H1 (cell line): ENCODE measurements around the gene ARHGAP22. TPM values are rescaled to one million over a fixed set of nuclear protein-coding genes. Genes with fewer than 3 reads are reported as not detected.
A peak's percentile ranks its signal among the peaks of the same experiment; 100 is the strongest.

Experiments
- CTCF ChIA-PET: fragments of 300-600 bp; sonication (Branson Sonifier 250); formaldehyde crosslinking; loops from one replicate; lab custom pipeline; 2021; ENCODE audit not compliant: partially characterized antibody; lab: Charles Lee
- POLR2A ChIA-PET: fragments of 300-600 bp; sonication (Branson Sonifier 250); formaldehyde crosslinking; loops from one replicate; lab custom pipeline; 2021; ENCODE audit warnings: inconsistent platforms; ENCODE audit not compliant: partially characterized antibody; lab: Charles Lee
- DNase-seq, 2 experiments: peaks; one replicate each; pipeline versions ENCODE4 v3.0.0 to v3.0.0-alpha.2; 2010 to 2022; ENCODE audit warnings: low spot score in 2 of 2, low read depth in 1 of 2, mixed read lengths in 1 of 2
- FAIRE-seq: peaks from 2 replicates; lab custom pipeline; 2011; peaks lifted over from hg19 to GRCh38; lab: Jason Lieb, UNC
- H2AFZ ChIP-seq: 2 replicates; pipeline ENCODE4 v1.8.1; 2012; ENCODE audit warnings: low read length, inconsistent platforms
- H2AK5ac ChIP-seq: 2 replicates; pipeline ENCODE4 v1.6.1; 2013; ENCODE audit warnings: low read depth, low read length
- H2BK120ac ChIP-seq: replicated peaks from 2 replicates; pipeline ENCODE3; 2013; ENCODE audit warnings: low read depth, low read length, inconsistent platforms
- H2BK12ac ChIP-seq: 2 replicates; pipeline ENCODE4 v1.6.1; 2013; ENCODE audit warnings: low read depth, low read length
- H2BK15ac ChIP-seq: 2 replicates; pipeline ENCODE4 v1.6.1; 2013; ENCODE audit warnings: low read length
- H2BK20ac ChIP-seq: 2 replicates; pipeline ENCODE4 v1.6.1; 2013; ENCODE audit warnings: low read length
- H2BK5ac ChIP-seq: 2 replicates; pipeline ENCODE4 v1.6.1; 2013; ENCODE audit warnings: low read depth, low read length
- H3K14ac ChIP-seq: 2 replicates; pipeline ENCODE4 v1.6.1; 2013; ENCODE audit warnings: inconsistent platforms; ENCODE audit not compliant: insufficient read length
- H3K18ac ChIP-seq: 2 replicates; pipeline ENCODE4 v1.6.1; 2013; ENCODE audit warnings: low read length; ENCODE audit errors: extremely low read depth
- H3K23ac ChIP-seq: 2 replicates; pipeline ENCODE4 v1.6.1; 2013; ENCODE audit warnings: inconsistent platforms; ENCODE audit not compliant: insufficient read length
- H3K23me2 ChIP-seq: 2 replicates; pipeline ENCODE4 v1.6.1; 2013; ENCODE audit warnings: low read depth, low read length
- H3K27ac ChIP-seq: 2 replicates; pipeline ENCODE4 v1.6.1; 2011; ENCODE audit warnings: low read depth, low read length, inconsistent platforms
- H3K27me3 ChIP-seq, 4 experiments: replicated peaks in 1 of 4; 1 replicate in 1 of 4; 2 replicates in 3 of 4; pipeline versions ENCODE4 v1.6.1 to v1.8.1; 2011 to 2013; ENCODE audit warnings: low read length in 3 of 4, mild to moderate bottlenecking in 3 of 4, inconsistent platforms in 2 of 4, mixed read lengths in 2 of 4, moderate library complexity in 1 of 4; ENCODE audit not compliant: control insufficient read depth in 3 of 4, insufficient read depth in 3 of 4; ENCODE audit errors: extremely low read depth in 1 of 4
- H3K36me3 ChIP-seq, 4 experiments: 2 replicates each; pipeline versions ENCODE4 v1.6.1 to v1.8.1; 2011 to 2013; ENCODE audit warnings: mild to moderate bottlenecking in 4 of 4, low read length in 3 of 4, moderate library complexity in 2 of 4, control low read depth in 1 of 4, inconsistent platforms in 1 of 4; ENCODE audit not compliant: insufficient read depth in 4 of 4, control insufficient read depth in 2 of 4
- H3K4ac ChIP-seq: replicated peaks from 2 replicates; pipeline ENCODE3; 2013; ENCODE audit warnings: low read length, low read depth, mixed read lengths, inconsistent platforms; ENCODE audit not compliant: insufficient read length
- H3K4me1 ChIP-seq, 4 experiments: replicated peaks in 1 of 4; 1 replicate in 1 of 4; 2 replicates in 3 of 4; pipeline versions ENCODE4 v1.6.1 to v1.8.1; 2011 to 2013; ENCODE audit warnings: low read length in 3 of 4, inconsistent platforms in 2 of 4, mixed read lengths in 1 of 4; ENCODE audit not compliant: insufficient read depth in 4 of 4, control insufficient read depth in 3 of 4
- H3K4me2 ChIP-seq, 2 experiments: 2 replicates each; pipeline versions ENCODE4 v1.6.1 to v1.8.1; 2011 to 2013; ENCODE audit warnings: low read depth in 2 of 2, low read length in 2 of 2, control low read depth in 1 of 2, inconsistent platforms in 1 of 2, mild to moderate bottlenecking in 1 of 2; ENCODE audit not compliant: insufficient read depth in 1 of 2
- H3K4me3 ChIP-seq, 4 experiments: fragments of 200-600, 300-600 bp in 1 of 4; sonication (generic), shearing (Covaris generic), sonication (Bioruptor Twin) in 1 of 4; 2 replicates each; pipeline versions ENCODE4 v1.5.1 to v1.8.1; 2011 to 2016; ENCODE audit warnings: low read length in 4 of 4, low read depth in 3 of 4, control low read depth in 2 of 4, inconsistent platforms in 2 of 4, mild to moderate bottlenecking in 2 of 4, mixed read lengths in 1 of 4, moderate library complexity in 1 of 4; ENCODE audit not compliant: insufficient read depth in 2 of 4; ENCODE audit errors: extremely low read depth in 1 of 4
- H3K56ac ChIP-seq: replicated peaks from 2 replicates; pipeline ENCODE3; 2013; ENCODE audit warnings: low read depth, mild to moderate bottlenecking, mixed read lengths, low read length, inconsistent platforms; ENCODE audit not compliant: insufficient read length
- H3K79me1 ChIP-seq: 2 replicates; pipeline ENCODE4 v1.6.1; 2013; ENCODE audit warnings: low read depth, low read length, control low read depth
- H3K79me2 ChIP-seq, 2 experiments: 2 replicates each; pipeline versions ENCODE4 v1.6.1 to v1.8.1; 2012 to 2013; ENCODE audit warnings: low read length in 2 of 2, mild to moderate bottlenecking in 2 of 2, inconsistent platforms in 1 of 2; ENCODE audit not compliant: insufficient read depth in 2 of 2, control insufficient read depth in 1 of 2
- H3K9ac ChIP-seq, 4 experiments: replicated peaks in 1 of 4; 1 replicate in 1 of 4; 2 replicates in 3 of 4; pipeline versions ENCODE4 v1.6.1 to v1.8.1; 2011 to 2013; ENCODE audit warnings: low read depth in 3 of 4, low read length in 3 of 4, control low read depth in 2 of 4, mild to moderate bottlenecking in 2 of 4, moderate library complexity in 2 of 4, inconsistent platforms in 1 of 4; ENCODE audit errors: extremely low read depth in 1 of 4
- H3K9me3 ChIP-seq, 2 experiments: 2 replicates each; pipeline versions ENCODE4 v1.6.1 to v1.8.1; 2012 to 2013; ENCODE audit warnings: mild to moderate bottlenecking in 2 of 2, moderate library complexity in 2 of 2, control low read depth in 1 of 2, inconsistent platforms in 1 of 2, low read depth in 1 of 2, low read length in 1 of 2, mixed read lengths in 1 of 2; ENCODE audit not compliant: insufficient read depth in 2 of 2
- H4K20me1 ChIP-seq, 2 experiments: replicated peaks in 1 of 2; 2 replicates each; pipeline versions ENCODE3 to v1.8.1; 2011 to 2013; ENCODE audit warnings: inconsistent platforms in 2 of 2, low read length in 2 of 2, mild to moderate bottlenecking in 1 of 2; ENCODE audit not compliant: insufficient read depth in 2 of 2, control insufficient read depth in 1 of 2
- H4K5ac ChIP-seq: 2 replicates; pipeline ENCODE4 v1.6.1; 2013; ENCODE audit warnings: low read length, low read depth, mixed read lengths, inconsistent platforms; ENCODE audit not compliant: insufficient read length
- H4K8ac ChIP-seq: 2 replicates; pipeline ENCODE4 v1.8.0; 2013; ENCODE audit warnings: mild to moderate bottlenecking, moderate library complexity, low read length, inconsistent platforms; ENCODE audit not compliant: insufficient read depth; ENCODE audit errors: extremely low read depth
- H4K91ac ChIP-seq: replicated peaks from 2 replicates; pipeline ENCODE3; 2013; ENCODE audit warnings: low read length, mixed read lengths, inconsistent platforms; ENCODE audit not compliant: insufficient read length
- GABPA ChIP-seq: IDR thresholded peaks from 2 replicates; pipeline ENCODE4 v1.6.1; 2011; ENCODE audit warnings: mild to moderate bottlenecking, low read length, moderate library complexity, borderline replicate concordance; ENCODE audit not compliant: insufficient read depth
- POLR2AphosphoS5 ChIP-seq: IDR thresholded peaks from 2 replicates; pipeline ENCODE4 v1.6.1; 2011; ENCODE audit warnings: low read depth, low read length
- RXRA ChIP-seq: IDR thresholded peaks from 2 replicates; pipeline ENCODE4 v1.6.1; 2011; ENCODE audit warnings: low read depth, mild to moderate bottlenecking, low read length, moderate library complexity; ENCODE audit not compliant: insufficient read depth
- TEAD4 ChIP-seq: IDR thresholded peaks from 2 replicates; pipeline ENCODE4 v1.6.1; 2012; ENCODE audit warnings: low read depth, low read length, inconsistent platforms, mixed read lengths
- YY1 ChIP-seq: IDR thresholded peaks from 2 replicates; pipeline ENCODE4 v1.6.1; 2011; ENCODE audit warnings: low read depth, mild to moderate bottlenecking, low read length
- WGBS, 2 experiments: shearing (Covaris generic) in 1 of 2; methylation state at CpG; one replicate each; pipeline versions ENCODE4 v1.1.6 to v1.1.7; 2013 to 2015; ENCODE audit warnings: low lambda C conversion rate in 2 of 2, mixed read lengths in 2 of 2, inconsistent platforms in 1 of 2, low coverage in 1 of 2, missing lambda C conversion rate in 1 of 2; ENCODE audit not compliant: insufficient replicate concordance in 2 of 2, insufficient coverage in 1 of 2, insufficient read length in 1 of 2; ENCODE audit errors: extremely low coverage in 1 of 2, missing lambda C conversion rate in 1 of 2; 5-methylcytosine and 5-hydroxymethylcytosine counted together
- polyA plus RNA-seq, 7 experiments: library from polyadenylated mRNA; depleted of rRNA in 3 of 7; stranded (reverse) in 5 of 7; unstranded in 2 of 7; fragments of >200 nt in 5 of 7; fragments of 200-250 nt in 2 of 7; gene quantifications; 1 replicate in 5 of 7; 2 replicates in 1 of 7; 4 replicates in 1 of 7; pipeline versions ENCODE4 v1.2.1 to v1.2.3, GENCODE V29; 2011 to 2013; ENCODE audit warnings: missing spikeins in 2 of 7, mixed read lengths in 2 of 7
- total RNA-seq: library from RNA; stranded (reverse); fragmentation: NEBNext Ultra II Directional; extraction: Animal tissue kit (Norgen Biotek cat#: 25700); gene quantifications from 2 replicates; pipeline ENCODE4 v1.2.1, GENCODE V29; 2021

The ARHGAP22 gene
- total and polyA plus RNA-seq, 2 of the 8 experiments (the other 6 are each of a cell fraction or from before 2014, with no cell fraction given) = 3.6 to 11.2 TPM

DNA sequence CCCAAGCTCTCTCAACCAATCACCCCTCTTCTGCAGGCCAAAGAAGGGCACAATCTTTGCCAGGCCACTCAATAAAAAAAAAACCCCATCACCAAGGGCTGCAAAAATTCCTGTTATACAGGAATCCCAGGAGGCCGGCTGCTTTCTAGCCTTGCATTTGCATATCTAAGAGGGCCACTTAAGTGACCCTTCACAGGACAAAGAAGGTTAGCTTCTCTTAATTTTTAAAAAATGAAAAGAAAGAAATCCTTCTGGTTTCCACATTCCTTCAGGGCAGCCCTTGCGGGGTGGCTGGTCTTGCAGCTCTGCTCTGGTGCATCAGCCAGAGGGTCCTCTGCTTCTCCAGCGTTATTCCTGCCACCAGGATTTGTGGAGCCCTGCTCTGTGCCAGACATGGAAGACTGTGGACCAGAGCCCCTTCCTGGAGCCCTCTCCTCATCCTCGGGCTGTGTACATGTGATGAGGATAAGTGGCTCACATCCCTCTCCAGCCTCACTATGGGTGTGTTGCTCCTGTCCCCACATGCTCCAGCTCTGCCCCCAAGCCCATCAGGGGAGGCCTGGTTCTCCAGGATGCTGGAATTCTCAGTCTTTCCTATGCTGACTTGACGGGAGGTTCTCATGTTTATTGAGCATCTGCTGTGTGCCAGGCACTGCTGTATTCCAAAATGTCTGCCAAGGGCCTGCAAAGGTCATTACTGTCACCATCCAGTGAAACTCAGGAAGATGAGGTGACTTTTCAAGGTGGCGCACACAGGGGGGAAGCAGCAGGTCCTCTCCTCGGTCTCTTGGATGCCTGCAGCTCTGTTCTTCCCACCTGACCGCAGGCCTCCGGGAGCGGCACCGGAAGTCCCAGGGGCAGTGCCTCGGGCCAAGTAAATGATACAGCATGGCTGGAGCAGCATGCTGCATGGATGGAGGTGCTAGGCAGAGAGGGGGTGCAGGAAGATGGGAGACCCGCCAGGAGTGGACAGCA lies 67.7 kb downstream of the ARHGAP22 start:
- H3K36me3 ChIP-seq = no peaks in the 10 kb centered on the region
- H2BK120ac ChIP-seq = peak overlapping the region; percentile 45
- H3K9me3 ChIP-seq = no peaks in the 10 kb centered on the region
- no peak overlapping the region for H2AFZ ChIP-seq
- no peak overlapping the region; a peak in 1 of 7 replicates for H3K9ac ChIP-seq
- peak overlapping the region; percentile 99 for H2BK20ac ChIP-seq
- H4K91ac ChIP-seq = peak overlapping the region; percentile 77
- H2BK5ac ChIP-seq = peak overlapping the region; percentile 92; the same call in 1 of the 2 replicates
- H4K5ac ChIP-seq = peak overlapping the region; percentile 58
- peak in 1 of 2 experiments; percentile 51 for DNase-seq
- peak overlapping the region; percentile 33 to 55 for H3K4me2 ChIP-seq
- H3K18ac ChIP-seq = peak overlapping the region; percentile 26
- H3K56ac ChIP-seq = no peak overlapping the region
- peak overlapping the region; percentile 85; the same call in 1 of the 2 replicates for H2AK5ac ChIP-seq
- no peaks in the 10 kb centered on the region for H3K79me2 ChIP-seq
- ChIA-PET POLR2A (interaction anchor here (0.9 to 1.8 kb wide), 6 partner anchors 11 to 121 kb away, joined by 3 to 6 read pairs (median 3); no protein-coding TSS in a partner anchor), CTCF (interaction anchor here (0.8 to 8.7 kb wide), 14 partner anchors 9 to 232 kb away, joined by 3 to 127 read pairs (median 5); no protein-coding TSS in a partner anchor)
- H2BK15ac ChIP-seq = no peak overlapping the region; the same call in 1 of the 2 replicates
- H3K4ac ChIP-seq = peak overlapping the region; percentile 75
- no peaks in the 10 kb centered on the region for H4K20me1 ChIP-seq
- no peak for FAIRE-seq
- peaks cover 0 to 34% (median 22%) of the 10 kb centered on the region in 4 experiments; a peak in 6 of 7 replicates for H3K4me1 ChIP-seq
- peak overlapping the region; percentile 22; the same call in 1 of the 2 replicates for H2BK12ac ChIP-seq
- no peak overlapping the region for H3K23ac ChIP-seq
- no peak overlapping the region; the same call in 1 of the 2 replicates for H3K27ac ChIP-seq
- no peak overlapping the region for H3K14ac ChIP-seq
- H3K27me3 ChIP-seq = no peaks in the 10 kb centered on the region
- H3K79me1 ChIP-seq = no peaks in the 10 kb centered on the region
- 72% methylated on average over 13 of the region's 13 CpGs; no CpG with 5 or more reads in 1 of the 2 experiments for WGBS, 2 experiments
- no peak overlapping the region; the same call in 1 of the 2 replicates for H4K8ac ChIP-seq
- H3K23me2 ChIP-seq = no peaks in the 10 kb centered on the region
- peak overlapping the region in 2 of 4 experiments; percentile 11 to 14; a peak in 2 of 8 replicates for H3K4me3 ChIP-seq
- TF ChIP-seq YY1 (no peak), RXRA (no peak), TEAD4 (no peak), POLR2AphosphoS5 (no peak), GABPA (no peak)
